22Rv1 (cell line): ENCODE measurements around the gene ABCF2.

Source experiments
- CTCF ChIP-seq: fragments of 450-650 bp; IDR thresholded peaks from 2 replicates; pipeline ENCODE4 v1.5.1; 2017; ENCODE audit warnings: mild to moderate bottlenecking
- ZFX ChIP-seq: fragments of 450-650 bp; IDR thresholded peaks from 2 replicates; pipeline ENCODE4 v1.6.1; 2017; ENCODE audit warnings: antibody characterized with exemption, borderline replicate concordance

GRCh38 chr7:151249034-151249731, 22.2 kb upstream of the ABCF2 start:
- no peak for TF ChIP-seq CTCF
- no peak for TF ChIP-seq ZFX
